Urinary bladder (tissue), 4 donors: ENCODE results near the gene PTPN22. TPM values are rescaled to one million over a fixed set of nuclear protein-coding genes. Genes with fewer than 3 reads are reported as not detected.

ENCODE experiments used
- DNase-seq: peaks from one replicate; pipeline ENCODE4 v3.0.0-alpha.2; 2015; ENCODE audit errors: extremely low spot score
- H3K27ac ChIP-seq: one replicate; pipeline ENCODE4 v1.5.1; 2013; ENCODE audit warnings: low read depth, mild to moderate bottlenecking, moderate library complexity
- H3K36me3 ChIP-seq: one replicate; pipeline ENCODE4 v1.6.1; 2013; ENCODE audit warnings: mild to moderate bottlenecking, moderate library complexity; ENCODE audit not compliant: insufficient read depth
- H3K4me1 ChIP-seq: one replicate; pipeline ENCODE4 v1.6.1; 2013; ENCODE audit warnings: mild to moderate bottlenecking, moderate library complexity; ENCODE audit not compliant: insufficient read depth
- H3K4me3 ChIP-seq: one replicate; pipeline ENCODE4 v1.5.1; 2013; ENCODE audit warnings: low read depth, low read length
- whole genome bisulfite sequencing: extraction: QIAGEN DNeasy Blood & Tissue Kit; methylation state at CpG from one replicate; pipeline ENCODE4 v1.1.7; 2013; 5-methylcytosine and 5-hydroxymethylcytosine counted together
- polyA plus RNA-seq: library from polyadenylated mRNA; stranded (reverse); fragments of 200-250 nt; gene quantifications from one replicate; pipeline ENCODE4 v1.2.3, GENCODE V29; 2013
- total RNA-seq: library from RNA; depleted of rRNA; stranded (reverse); fragments of >200 nt; gene quantifications from one replicate; pipeline ENCODE4 v1.2.3, GENCODE V29; 2014
- donor health status: healthy with polysubstance abuse.
- donor health status: healthy.

PTPN22 gene
- total and polyA plus RNA-seq, 2 donors, result 1.2 to 2.3 TPM

DNA sequence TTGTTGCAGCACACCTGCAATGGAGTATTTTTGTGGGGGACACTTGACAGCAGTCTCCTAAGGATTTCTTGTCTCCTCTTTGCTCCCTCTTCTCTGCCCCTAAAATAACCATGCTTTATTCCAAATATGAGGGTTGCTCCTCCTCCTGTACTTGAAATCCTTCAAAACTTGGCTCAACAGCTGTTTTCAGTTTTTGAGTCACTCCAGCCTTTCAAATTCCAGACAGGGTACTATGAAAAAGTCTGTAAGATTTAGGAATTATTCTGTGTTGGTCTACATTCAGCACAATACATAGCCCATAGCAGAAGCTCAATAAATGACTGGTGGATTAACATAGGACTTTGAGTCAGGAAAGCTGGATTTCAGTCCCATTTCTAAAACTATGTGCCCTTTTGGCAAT lies 27.6 kb upstream of the PTPN22 start:
- Histone ChIP-seq H3K27ac (no peak overlapping the region), H3K36me3 (no peaks in the 10 kb centered on the region), H3K4me3 (no peak overlapping the region), H3K4me1 (no peaks in the 10 kb centered on the region)
- no peak for DNase-seq

DNA sequence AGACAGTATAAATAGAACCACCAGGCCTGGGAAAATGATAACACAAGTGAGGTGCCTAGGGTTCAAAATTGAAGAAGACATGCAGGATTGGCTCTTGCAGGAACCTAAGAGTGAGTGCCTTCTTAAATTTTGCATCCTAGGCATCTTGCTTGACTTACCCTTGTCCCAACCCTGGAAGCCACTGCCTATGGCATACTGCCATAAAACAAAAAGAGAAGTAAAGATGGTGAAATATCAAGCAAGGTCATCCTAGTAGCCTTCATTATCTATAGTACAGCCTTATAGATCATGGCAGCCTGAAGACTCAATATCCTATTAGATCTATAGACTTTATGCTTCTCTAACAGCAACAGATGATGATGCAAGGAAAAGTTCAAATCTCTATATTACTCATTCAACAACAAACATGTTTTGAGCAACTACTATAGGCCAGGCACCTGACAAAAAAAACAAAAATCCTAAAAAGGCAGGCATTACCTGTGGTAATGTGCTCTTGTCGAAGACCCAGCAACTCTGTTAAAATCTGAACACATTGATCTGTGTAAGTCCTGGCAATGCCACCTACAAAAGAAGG lies 26.8 kb upstream of the PTPN22 start:
- WGBS, result 97% methylated on average over 1 of the region's 1 CpG
- Histone ChIP-seq H3K27ac (no peak overlapping the region), H3K36me3 (no peaks in the 10 kb centered on the region), H3K4me3 (no peak overlapping the region), H3K4me1 (no peaks in the 10 kb centered on the region)
- no peak for DNase-seq

DNA sequence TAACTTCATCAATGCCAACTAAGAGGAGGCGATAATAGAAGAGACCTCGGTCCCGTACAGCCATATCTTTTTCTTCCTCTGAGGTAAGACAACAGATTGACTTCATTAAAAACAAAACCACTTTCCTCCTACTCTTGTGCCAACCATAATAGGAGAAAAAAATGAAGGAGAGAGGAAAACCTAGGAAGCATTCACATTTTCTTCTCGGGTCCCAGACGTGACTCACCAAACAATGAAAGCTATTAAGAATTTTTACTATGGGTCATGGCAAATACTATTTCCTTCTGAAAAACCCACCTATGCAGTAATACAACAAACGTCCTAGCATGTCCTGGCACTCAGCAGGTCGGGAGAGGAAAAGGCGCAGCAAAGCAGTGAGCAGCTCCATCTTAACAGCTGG lies 24.4 kb upstream of the PTPN22 start:
- Histone ChIP-seq H3K4me3 (no peak overlapping the region), H3K4me1 (no peaks in the 10 kb centered on the region), H3K36me3 (no peaks in the 10 kb centered on the region), H3K27ac (no peak overlapping the region)
- WGBS, result 90% methylated on average over 8 of the region's 8 CpGs
- DNase-seq, result no peak

DNA sequence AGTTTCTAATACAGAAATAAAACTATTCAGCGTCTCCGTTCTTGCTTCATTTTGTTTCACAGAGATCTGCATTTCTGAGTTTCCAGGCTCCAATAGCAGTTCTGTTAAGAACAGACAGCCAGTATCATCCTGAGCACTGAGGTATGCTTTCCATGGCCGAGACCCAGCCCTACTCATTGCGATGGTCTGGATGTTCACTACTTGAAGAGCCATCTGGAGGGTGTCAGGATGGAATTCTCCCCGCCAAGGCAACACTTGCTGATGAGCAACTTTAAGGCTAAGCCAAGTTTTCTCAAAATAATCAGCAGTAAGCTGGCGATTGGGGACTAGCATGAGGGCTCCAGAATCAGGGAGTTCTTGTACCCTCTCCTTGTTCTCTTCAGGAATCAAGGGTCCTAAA lies 23.6 kb upstream of the PTPN22 start:
- 83% methylated on average over 6 of the region's 6 CpGs for WGBS
- H3K4me3 ChIP-seq, result no peak overlapping the region
- H3K4me1 ChIP-seq, result no peaks in the 10 kb centered on the region
- no peak for DNase-seq
- no peak overlapping the region for H3K27ac ChIP-seq
- no peaks in the 10 kb centered on the region for H3K36me3 ChIP-seq

DNA sequence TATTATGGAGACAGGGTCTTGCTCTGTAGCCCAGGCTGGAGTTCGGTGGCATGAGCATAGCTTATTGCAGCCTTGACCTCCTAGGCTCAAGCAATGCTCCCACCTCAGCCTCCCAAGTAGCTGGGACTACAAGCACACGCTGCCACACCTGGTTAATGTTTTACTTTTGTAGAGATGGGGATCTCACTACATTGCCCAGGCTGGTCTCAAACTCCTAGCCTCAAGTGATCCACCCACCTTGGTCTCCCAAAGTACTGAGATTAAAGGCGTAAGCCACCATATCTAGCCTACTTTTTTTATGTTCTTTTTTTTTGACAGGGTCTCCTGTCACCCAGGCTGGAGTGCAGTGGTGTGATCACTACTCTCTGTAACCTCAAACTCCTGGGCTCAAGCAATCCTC lies 21.8 kb upstream of the PTPN22 start:
- H3K27ac ChIP-seq, result no peak overlapping the region
- no peak overlapping the region for H3K4me3 ChIP-seq
- WGBS, result 92% methylated on average over 3 of the region's 3 CpGs
- H3K4me1 ChIP-seq, result no peaks in the 10 kb centered on the region
- DNase-seq, result no peak
- H3K36me3 ChIP-seq, result no peaks in the 10 kb centered on the region

DNA sequence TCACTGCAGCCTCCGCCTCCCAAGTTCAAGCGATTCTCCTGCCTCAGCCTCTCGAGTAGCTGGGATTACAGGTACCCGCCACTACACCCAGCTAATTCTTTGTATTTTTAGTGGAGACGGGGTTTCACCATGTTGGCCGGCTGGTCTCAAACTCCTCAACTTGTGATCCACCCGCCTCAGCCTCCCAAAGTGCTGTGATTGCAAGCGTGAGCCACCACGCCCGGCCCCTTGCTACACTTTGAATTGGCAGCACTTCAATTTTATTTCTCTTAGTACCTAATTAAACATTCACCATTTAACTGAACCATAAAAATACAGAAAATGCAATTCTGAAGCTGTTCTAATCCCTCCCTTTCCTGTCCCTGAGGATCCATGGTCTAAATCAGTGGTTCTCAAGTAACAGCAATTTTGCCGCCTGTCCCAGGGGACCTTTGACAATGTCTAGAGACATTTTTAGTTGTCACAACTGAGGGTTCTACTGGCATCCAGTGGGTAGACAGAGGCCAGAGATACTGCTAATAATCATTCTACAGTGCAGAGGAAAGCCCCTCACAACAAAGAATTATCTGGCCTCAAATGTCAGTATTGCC lies 20.2 kb upstream of the PTPN22 start:
- 86% methylated on average over 11 of the region's 11 CpGs for WGBS
- Histone ChIP-seq H3K4me3 (no peak overlapping the region), H3K4me1 (no peaks in the 10 kb centered on the region), H3K36me3 (no peaks in the 10 kb centered on the region), H3K27ac (no peak overlapping the region)
- DNase-seq, result no peak

DNA sequence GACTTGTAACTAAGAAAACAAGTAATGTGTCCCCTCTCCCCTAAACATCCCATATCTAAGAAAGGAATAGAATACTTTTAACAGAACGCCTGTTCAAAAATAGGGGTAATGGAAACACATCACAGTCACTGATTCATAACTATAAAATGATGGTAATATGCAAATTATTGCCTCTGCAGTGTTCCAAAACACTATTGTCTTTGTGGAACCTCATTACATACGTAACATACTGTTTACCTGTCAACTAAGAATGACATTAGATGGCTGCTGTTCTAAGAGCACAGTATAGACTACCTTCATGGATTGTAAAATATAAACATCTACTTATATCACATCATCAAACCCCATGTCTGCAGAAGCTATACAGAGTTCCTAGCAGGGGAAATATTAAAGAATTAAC lies 19.3 kb upstream of the PTPN22 start:
- Histone ChIP-seq H3K4me3 (no peak overlapping the region), H3K4me1 (no peaks in the 10 kb centered on the region), H3K36me3 (no peaks in the 10 kb centered on the region), H3K27ac (no peak overlapping the region)
- no peak for DNase-seq
- WGBS, result 68% methylated on average over 2 of the region's 2 CpGs

DNA sequence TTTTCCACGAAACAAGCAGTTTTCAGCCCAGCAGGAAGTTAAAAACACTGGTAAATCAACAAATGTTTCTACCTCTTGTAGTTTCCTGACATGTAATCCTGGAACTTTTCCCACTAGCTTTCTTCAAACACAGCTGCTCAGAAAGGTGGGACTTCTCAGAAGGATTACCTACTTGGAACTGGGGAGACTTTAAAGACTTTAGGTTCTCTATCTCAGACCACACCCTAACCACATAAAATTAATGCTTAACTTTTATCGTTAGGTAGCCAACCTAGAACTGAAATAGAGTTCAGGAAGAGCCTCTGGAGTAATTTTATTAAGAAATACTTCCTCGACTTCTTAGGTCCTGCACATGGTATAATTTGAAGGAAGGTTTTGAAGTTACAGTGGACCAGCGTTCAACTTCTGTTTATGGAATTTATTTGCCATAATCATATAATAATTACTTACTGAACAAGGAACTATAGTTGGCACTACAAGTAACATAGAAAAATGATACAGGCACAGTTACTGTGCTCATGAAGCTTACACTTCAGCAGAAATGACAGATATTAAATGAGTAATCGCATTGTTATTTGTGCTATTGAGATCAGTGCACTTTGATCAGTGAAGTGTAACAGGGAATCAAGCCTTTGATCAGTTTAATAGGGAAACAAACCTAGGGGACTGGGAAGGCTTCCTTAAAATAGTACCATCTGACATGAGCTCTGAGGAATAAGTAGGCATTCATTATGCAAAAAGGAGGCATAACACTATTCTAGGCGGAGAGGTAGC lies 16.1 kb upstream of the PTPN22 start, which contains the start of gene BCL2L15:
TSS of gene BCL2L15 (minus strand) at position 180 of the 774 bp plus-strand sequence. CDS start 206 bp downstream, outside the sequence.
- no peak for DNase-seq
- H3K4me1 ChIP-seq, result no peaks in the 10 kb centered on the region
- H3K36me3 ChIP-seq, result no peaks in the 10 kb centered on the region
- WGBS, result 67% methylated on average over 6 of the region's 6 CpGs
- H3K27ac ChIP-seq, result no peak within 1 kb of the TSS
- no peak within 1 kb of the TSS for H3K4me3 ChIP-seq

DNA sequence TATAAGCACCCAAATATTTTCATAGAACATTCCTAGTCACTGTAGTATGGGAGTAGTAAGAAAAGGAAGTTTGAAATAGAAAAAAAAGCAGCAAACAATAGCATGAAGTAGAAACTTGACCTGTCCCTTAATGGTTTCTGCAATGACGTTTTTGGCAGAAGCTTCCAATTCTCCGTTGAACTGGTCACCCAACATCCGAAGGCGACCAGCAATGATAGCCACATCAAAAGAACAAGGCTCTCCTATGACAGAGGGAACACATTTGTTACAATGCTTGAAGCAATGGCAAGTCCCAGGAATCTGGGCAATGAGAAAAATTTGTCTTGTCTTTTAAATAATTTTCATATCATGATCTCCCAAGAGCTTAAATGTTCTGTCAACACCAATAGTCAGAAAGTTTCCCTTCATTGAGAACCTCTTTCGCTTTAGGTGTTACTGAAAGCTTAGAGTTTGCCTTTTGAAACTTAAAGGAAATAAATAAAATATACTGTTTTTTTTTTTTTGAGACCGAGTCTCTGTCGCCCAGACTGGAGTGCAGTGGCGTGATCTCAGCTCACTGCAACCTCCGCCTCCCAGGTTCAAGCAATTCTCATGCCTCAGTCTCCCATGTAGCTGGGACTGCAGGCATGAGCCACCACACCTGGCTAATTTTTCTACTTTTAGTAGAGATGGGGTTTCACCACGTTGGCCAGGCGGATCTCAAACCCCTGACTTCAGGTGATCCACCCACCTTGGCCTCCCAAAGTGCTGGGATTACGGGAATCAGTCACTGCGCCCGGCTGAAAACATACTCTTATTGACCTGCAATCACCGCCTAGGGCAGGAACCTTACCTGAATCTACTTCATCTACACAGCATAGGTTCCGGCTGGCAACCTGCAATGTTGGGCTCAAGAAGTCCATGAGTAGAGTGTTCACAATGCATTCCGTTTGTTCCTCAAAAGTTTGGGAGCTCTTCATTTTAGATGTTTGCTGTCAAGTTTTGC lies 15.2 kb upstream of the PTPN22 start:
- no peak overlapping the region for H3K4me3 ChIP-seq
- H3K4me1 ChIP-seq, result no peaks in the 10 kb centered on the region
- H3K36me3 ChIP-seq, result no peaks in the 10 kb centered on the region
- DNase-seq, result no peak
- H3K27ac ChIP-seq, result no peak overlapping the region
- WGBS, result 91% methylated on average over 17 of the region's 17 CpGs

DNA sequence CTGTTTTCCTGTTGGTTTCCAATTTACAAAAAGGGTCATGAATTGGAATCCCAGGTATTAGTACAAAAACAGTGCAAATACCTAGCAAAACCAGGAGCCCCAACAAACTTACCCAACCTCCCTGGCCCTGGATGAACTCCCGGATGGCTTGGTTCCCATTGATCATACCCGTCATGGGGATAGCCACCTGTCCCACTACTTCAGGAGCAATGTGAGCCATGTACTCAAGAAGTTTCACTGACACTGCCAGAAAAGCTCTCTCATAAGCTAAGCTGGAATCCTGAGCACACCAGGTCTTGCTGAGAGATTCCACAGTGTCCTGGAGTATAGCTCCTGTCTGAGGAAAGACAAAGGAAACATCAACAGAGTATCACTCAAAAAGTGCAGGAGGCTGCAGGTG lies 10.1 kb upstream of the PTPN22 start:
- 81% methylated on average over 2 of the region's 2 CpGs for WGBS
- H3K27ac ChIP-seq, result no peak overlapping the region

DNA sequence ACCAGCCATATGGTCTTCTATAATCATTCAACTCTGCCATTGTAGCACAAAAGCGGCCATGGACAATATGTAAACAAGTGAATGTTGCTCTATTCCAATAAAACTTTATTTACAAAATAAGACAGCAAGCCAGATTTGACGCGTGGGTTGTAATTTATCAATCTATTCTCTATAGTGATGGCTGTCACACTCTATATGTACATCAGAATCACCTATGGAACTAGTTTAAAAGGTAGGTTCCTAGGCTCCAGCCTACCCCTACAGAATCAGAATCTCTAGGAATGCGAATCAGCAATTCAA lies 8.2 kb upstream of the PTPN22 start:
- 66% methylated on average over 4 of the region's 4 CpGs for WGBS
- Histone ChIP-seq H3K4me3 (no peak overlapping the region), H3K4me1 (no peaks in the 10 kb centered on the region), H3K36me3 (no peaks in the 10 kb centered on the region), H3K27ac (no peak overlapping the region)
- no peak for DNase-seq

More for the DNA sequence above, 10.1 kb upstream of the PTPN22 start:
- H3K36me3 ChIP-seq, result no peaks in the 10 kb centered on the region
- no peaks in the 10 kb centered on the region for H3K4me1 ChIP-seq
- no peak for DNase-seq
- no peak overlapping the region for H3K4me3 ChIP-seq

DNA sequence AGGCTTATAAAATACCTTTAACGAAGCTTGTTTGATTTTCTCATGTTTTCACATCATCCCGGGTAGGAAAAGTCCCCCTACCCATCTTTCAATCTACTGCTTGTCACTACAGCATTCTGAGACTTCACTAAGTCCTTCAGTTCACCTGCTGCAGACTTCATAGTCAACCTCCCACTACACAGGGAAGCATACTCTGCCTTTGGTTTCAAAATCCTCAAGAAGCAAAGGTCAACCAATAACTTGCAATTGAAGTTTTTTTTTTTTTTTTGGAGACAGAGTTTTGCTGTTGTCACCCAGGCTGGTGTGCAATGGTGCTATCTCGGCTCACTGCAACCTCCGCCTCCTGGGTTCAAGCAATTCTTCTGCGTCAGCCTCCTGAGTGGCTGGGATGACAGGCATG lies 4.7 kb upstream of the PTPN22 start:
- 95% methylated on average over 5 of the region's 5 CpGs for WGBS
- Histone ChIP-seq H3K4me1 (no peaks in the 10 kb centered on the region), H3K27ac (no peak overlapping the region), H3K36me3 (no peaks in the 10 kb centered on the region), H3K4me3 (no peak overlapping the region)
- DNase-seq, result no peak

DNA sequence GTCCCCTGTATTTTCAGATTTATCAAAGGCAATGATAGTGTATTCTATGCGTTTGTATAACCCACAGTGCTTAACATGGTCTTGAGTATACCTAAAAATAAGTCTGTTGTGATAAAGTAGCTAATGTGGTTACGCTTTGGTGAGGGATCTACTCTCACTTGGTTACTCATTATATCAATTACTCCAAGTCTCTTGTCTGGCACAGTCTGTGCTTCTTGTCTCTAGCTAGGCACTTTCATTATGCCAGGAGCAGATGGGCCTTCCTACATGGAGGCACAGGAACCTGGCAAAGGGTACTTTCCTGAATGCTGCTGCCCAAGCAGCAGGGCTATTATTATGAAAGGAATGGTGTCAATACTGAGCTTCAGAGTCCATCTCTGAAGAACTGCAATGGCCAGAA lies 4.2 kb upstream of the PTPN22 start:
- no peak for DNase-seq
- Histone ChIP-seq H3K27ac (no peak overlapping the region), H3K36me3 (no peaks in the 10 kb centered on the region), H3K4me3 (no peak overlapping the region), H3K4me1 (no peaks in the 10 kb centered on the region)
- 90% methylated on average over 2 of the region's 2 CpGs for WGBS
